ENCODE results near the gene SLC23A2.
"Not testable (repeated sequence)": the region's sequence is repeated elsewhere in the genome, so short reads cannot be mapped to it uniquely, and the experiment has no call there.

Gene SLC23A2

GRCh38 chr20:5001174-5002076 is at the start of gene SLC23A2:
TSS of gene SLC23A2 (minus strand) at chr20:5001510. CDS start at chr20:4932562, 68,948 bp downstream.
- DNase-seq: peak in 1 of 2 experiments; percentile 11

- DNase-seq: peak; percentile 69 to 79
Measured at GRCh38 chr20:5046656-5047339, 45.5 kb upstream of the SLC23A2 start.

GRCh38 chr20:5045906-5046305 is 44.6 kb upstream of the SLC23A2 start:
- no peak for DNase-seq

- no peak for DNase-seq
Measured at GRCh38 chr20:5044075-5044620, 42.8 kb upstream of the SLC23A2 start.

GRCh38 chr20:5041433-5041832 is 40.1 kb upstream of the SLC23A2 start:
- no peak for DNase-seq

GRCh38 chr20:5040345-5040744 is 39.0 kb upstream of the SLC23A2 start:
- no peak for DNase-seq

GRCh38 chr20:5039889-5040288 is 38.6 kb upstream of the SLC23A2 start:
- no peak for DNase-seq

GRCh38 chr20:5039255-5039657 is 37.9 kb upstream of the SLC23A2 start:
- DNase-seq: no peak

- no peak for DNase-seq
Measured at GRCh38 chr20:5036828-5037227, 35.5 kb upstream of the SLC23A2 start.

- not testable (repeated sequence) for DNase-seq
Measured at GRCh38 chr20:5035518-5035917, 34.2 kb upstream of the SLC23A2 start.

- no peak for DNase-seq
Measured at GRCh38 chr20:5033566-5033965, 32.3 kb upstream of the SLC23A2 start.

- DNase-seq: not testable (repeated sequence)
Measured at GRCh38 chr20:5031701-5032100, 30.4 kb upstream of the SLC23A2 start.

GRCh38 chr20:5031206-5031557 is 29.9 kb upstream of the SLC23A2 start:
- DNase-seq: no peak

- no peak for DNase-seq
Measured at GRCh38 chr20:5030348-5031205, 29.3 kb upstream of the SLC23A2 start.

- not testable (repeated sequence) for DNase-seq
Measured at GRCh38 chr20:5028258-5029059, 27.1 kb upstream of the SLC23A2 start.

GRCh38 chr20:5024982-5025381 is 23.7 kb upstream of the SLC23A2 start:
- DNase-seq: no peak

GRCh38 chr20:5024103-5024502 is 22.8 kb upstream of the SLC23A2 start:
- no peak for DNase-seq

GRCh38 chr20:5023171-5023570 is 21.9 kb upstream of the SLC23A2 start:
- not testable (repeated sequence) for DNase-seq

- DNase-seq: no peak
Measured at GRCh38 chr20:5020760-5021159, 19.4 kb upstream of the SLC23A2 start.

- no peak for DNase-seq
Measured at GRCh38 chr20:5013682-5014447, 12.6 kb upstream of the SLC23A2 start.

GRCh38 chr20:5008759-5009158 is 7.4 kb upstream of the SLC23A2 start:
- peak; percentile 9 to 27 for DNase-seq
